Smooth muscle cell (in vitro differentiated cells): Measurements from ENCODE around the gene DDAH1. TPM values are rescaled to one million over a fixed set of nuclear protein-coding genes. Genes with fewer than 3 reads are reported as not detected.

Experiments
- DNase-seq: peaks from one replicate; lab custom pipeline; 2025; ENCODE audit not compliant: unreplicated experiment; lab: John Stamatoyannopoulos, UW
- H2AFZ ChIP-seq: fragments of 200-600 bp; sonication (generic); 2 replicates; pipeline ENCODE4 v1.6.0; 2016; ENCODE audit warnings: antibody characterized with exemption, low read depth, mild to moderate bottlenecking
- H3F3A ChIP-seq: fragments of 200-600 bp; sonication (generic); 2 replicates; pipeline ENCODE4 v1.6.0; 2017; ENCODE audit warnings: antibody characterized with exemption, low read depth
- H3K27ac ChIP-seq: fragments of 200-600 bp; sonication (generic); 2 replicates; pipeline ENCODE4 v1.5.1; 2016; ENCODE audit warnings: low read depth, mild to moderate bottlenecking
- H3K27me3 ChIP-seq: fragments of 200-600 bp; sonication (generic); 2 replicates; pipeline ENCODE4 v1.6.1; 2016; ENCODE audit warnings: low read depth, mild to moderate bottlenecking
- H3K36me3 ChIP-seq: fragments of 200-600 bp; sonication (generic); 2 replicates; pipeline ENCODE4 v1.5.1; 2016; ENCODE audit warnings: low read depth
- H3K4me1 ChIP-seq: fragments of 200-600 bp; sonication (generic); 2 replicates; pipeline ENCODE4 v1.5.1; 2016; ENCODE audit warnings: low read depth
- H3K4me2 ChIP-seq: fragments of 200-600 bp; sonication (generic); 2 replicates; pipeline ENCODE4 v1.6.0; 2016; ENCODE audit warnings: mild to moderate bottlenecking
- H3K4me3 ChIP-seq: fragments of 200-600 bp; sonication (generic); 2 replicates; pipeline ENCODE4 v1.5.1; 2016; ENCODE audit warnings: mild to moderate bottlenecking
- H3K79me2 ChIP-seq: fragments of 200-600 bp; sonication (generic); 2 replicates; pipeline ENCODE4 v1.6.0; 2016; ENCODE audit warnings: low read depth, mild to moderate bottlenecking
- H3K9ac ChIP-seq: fragments of 200-600 bp; sonication (generic); 2 replicates; pipeline ENCODE4 v1.6.0; 2016; ENCODE audit warnings: low read depth
- H3K9me3 ChIP-seq: fragments of 200-600 bp; sonication (generic); replicated peaks from 2 replicates; pipeline ENCODE4 v1.5.1; 2016; ENCODE audit warnings: low read depth
- H4K20me1 ChIP-seq: fragments of 200-600 bp; sonication (generic); 2 replicates; pipeline ENCODE4 v1.6.0; 2016; ENCODE audit warnings: low read depth
- WGBS: methylation state at CpG from one replicate; pipeline ENCODE4 v1.1.7; 2016; ENCODE audit warnings: low lambda C conversion rate; 5-methylcytosine and 5-hydroxymethylcytosine counted together
- polyA plus RNA-seq: library from polyadenylated mRNA; unstranded; fragments of >200 nt; fragmentation: Nextera tagmentation; extraction: Ambion mirVana; gene quantifications from 2 replicates; pipeline ENCODE4 v1.2.1, GENCODE V29; 2016
- total RNA-seq: library from RNA; depleted of rRNA; stranded (reverse); fragments of >200 nt; gene quantifications from 2 replicates; pipeline ENCODE4 v1.2.3, GENCODE V29; 2014
- TF ChIP-seq, protein P1 (sequence below): fragments of 200-600 bp; sonication (generic); IDR thresholded peaks from 2 replicates; pipeline ENCODE4 v1.5.1; 2017; ENCODE audit warnings: borderline replicate concordance, mild to moderate bottlenecking, antibody characterized with exemption; ENCODE audit not compliant: insufficient read depth, poor library complexity, severe bottlenecking

The DDAH1 gene
- total and polyA plus RNA-seq, 2 experiments from 2014 or later: 13.8 to 30.8 TPM

DNA sequence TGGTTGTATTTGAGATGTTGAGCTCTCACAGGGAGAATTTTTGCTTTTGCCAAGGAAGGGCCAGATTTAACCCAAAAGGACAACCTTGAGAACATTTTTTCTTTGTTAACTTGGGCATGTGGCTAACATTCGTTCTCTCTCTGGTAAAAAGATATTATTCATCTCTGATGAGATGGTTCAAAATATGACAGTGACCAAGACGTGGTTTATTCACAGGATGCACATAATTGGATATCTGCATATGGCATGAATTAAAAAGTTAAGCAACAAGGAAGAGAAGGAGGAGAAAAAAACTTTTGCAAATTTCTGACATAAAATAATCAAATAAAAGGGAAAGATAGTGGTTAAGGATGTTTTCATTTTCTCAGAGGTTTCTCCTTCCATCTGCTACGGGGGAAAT, 145.5 kb downstream of the DDAH1 start:
- no peaks in the 10 kb centered on the region for H3K36me3 ChIP-seq
- no peak overlapping the region for H3K9ac ChIP-seq
- H3K4me2 ChIP-seq: peak overlapping the region; percentile 46
- H3K4me1 ChIP-seq: peaks cover 5% of the 10 kb centered on the region
- no peaks in the 10 kb centered on the region for H3K79me2 ChIP-seq
- no peaks in the 10 kb centered on the region for H4K20me1 ChIP-seq
- no peaks in the 10 kb centered on the region for H3K27me3 ChIP-seq
- no peak overlapping the region for H3K27ac ChIP-seq
- 92% methylated on average over 3 of the region's 3 CpGs for WGBS
- H3K4me3 ChIP-seq: no peak overlapping the region
- TF ChIP-seq, protein P1, sequence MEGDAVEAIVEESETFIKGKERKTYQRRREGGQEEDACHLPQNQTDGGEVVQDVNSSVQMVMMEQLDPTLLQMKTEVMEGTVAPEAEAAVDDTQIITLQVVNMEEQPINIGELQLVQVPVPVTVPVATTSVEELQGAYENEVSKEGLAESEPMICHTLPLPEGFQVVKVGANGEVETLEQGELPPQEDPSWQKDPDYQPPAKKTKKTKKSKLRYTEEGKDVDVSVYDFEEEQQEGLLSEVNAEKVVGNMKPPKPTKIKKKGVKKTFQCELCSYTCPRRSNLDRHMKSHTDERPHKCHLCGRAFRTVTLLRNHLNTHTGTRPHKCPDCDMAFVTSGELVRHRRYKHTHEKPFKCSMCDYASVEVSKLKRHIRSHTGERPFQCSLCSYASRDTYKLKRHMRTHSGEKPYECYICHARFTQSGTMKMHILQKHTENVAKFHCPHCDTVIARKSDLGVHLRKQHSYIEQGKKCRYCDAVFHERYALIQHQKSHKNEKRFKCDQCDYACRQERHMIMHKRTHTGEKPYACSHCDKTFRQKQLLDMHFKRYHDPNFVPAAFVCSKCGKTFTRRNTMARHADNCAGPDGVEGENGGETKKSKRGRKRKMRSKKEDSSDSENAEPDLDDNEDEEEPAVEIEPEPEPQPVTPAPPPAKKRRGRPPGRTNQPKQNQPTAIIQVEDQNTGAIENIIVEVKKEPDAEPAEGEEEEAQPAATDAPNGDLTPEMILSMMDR: no peak
- H3F3A ChIP-seq: no peaks in the 10 kb centered on the region
- H2AFZ ChIP-seq: no peak overlapping the region
- no peaks in the 10 kb centered on the region for H3K9me3 ChIP-seq
- DNase-seq: no peak

- no peak overlapping the region for H3K27ac ChIP-seq
- no peak overlapping the region for H3K9ac ChIP-seq
- no peaks in the 10 kb centered on the region for H3K36me3 ChIP-seq
- H2AFZ ChIP-seq: no peak overlapping the region
- H4K20me1 ChIP-seq: no peaks in the 10 kb centered on the region
- WGBS: 95% methylated on average over 1 of the region's 1 CpG
- H3K4me3 ChIP-seq: no peak overlapping the region
- TF ChIP-seq, protein P1: no peak
- no peaks in the 10 kb centered on the region for H3F3A ChIP-seq
- H3K79me2 ChIP-seq: no peaks in the 10 kb centered on the region
- no peaks in the 10 kb centered on the region for H3K27me3 ChIP-seq
- no peaks in the 10 kb centered on the region for H3K9me3 ChIP-seq
- H3K4me2 ChIP-seq: no peak overlapping the region
- DNase-seq: no peak
- H3K4me1 ChIP-seq: peaks cover 5% of the 10 kb centered on the region
Measured at GRCh38 chr1:85318217-85318616, 146.7 kb downstream of the DDAH1 start.

- H3K4me2 ChIP-seq: no peak overlapping the region
- no peaks in the 10 kb centered on the region for H3K79me2 ChIP-seq
- no peak for DNase-seq
- H2AFZ ChIP-seq: no peak overlapping the region
- H3K4me3 ChIP-seq: no peak overlapping the region
- H3F3A ChIP-seq: no peaks in the 10 kb centered on the region
- no peak overlapping the region for H3K27ac ChIP-seq
- H3K9me3 ChIP-seq: no peaks in the 10 kb centered on the region
- TF ChIP-seq, protein P1: no peak
- no peaks in the 10 kb centered on the region for H3K27me3 ChIP-seq
- WGBS: 98% methylated on average over 5 of the region's 5 CpGs
- no peaks in the 10 kb centered on the region for H3K36me3 ChIP-seq
- no peak overlapping the region for H3K9ac ChIP-seq
- H3K4me1 ChIP-seq: peaks cover 5% of the 10 kb centered on the region
- no peaks in the 10 kb centered on the region for H4K20me1 ChIP-seq
Measured at GRCh38 chr1:85317560-85317959, 147.4 kb downstream of the DDAH1 start.

GRCh38 chr1:85316321-85316720, 148.6 kb downstream of the DDAH1 start:
- Histone ChIP-seq H3K27me3 (no peaks in the 10 kb centered on the region), H3K27ac (no peak overlapping the region), H3K4me1 (peaks cover 5% of the 10 kb centered on the region), H3K4me3 (no peak overlapping the region), H3K9ac (no peak overlapping the region), H2AFZ (no peak overlapping the region), H3F3A (no peaks in the 10 kb centered on the region), H3K9me3 (no peaks in the 10 kb centered on the region), H3K79me2 (no peaks in the 10 kb centered on the region), H3K36me3 (no peaks in the 10 kb centered on the region), H3K4me2 (no peak overlapping the region), H4K20me1 (no peaks in the 10 kb centered on the region)
- WGBS: 95% methylated on average over 2 of the region's 2 CpGs
- DNase-seq: no peak
- TF ChIP-seq, protein P1: no peak
